Heart left ventricle (tissue), 16 donors: ENCODE results near the gene DNAH17. TPM values are rescaled to one million over a fixed set of nuclear protein-coding genes. Genes with fewer than 3 reads are reported as not detected.
A peak's percentile ranks its signal among the peaks of the same experiment; 100 is the strongest.

Experiments
- ATAC-seq, 4 donors: fragments of 200-7000 bp; cut with Tn5 transposase; one replicate each; pipeline ENCODE4 v1.9.1; 2020 to 2022; ENCODE audit warnings: moderate library complexity in 4 of 4, mild to moderate bottlenecking in 3 of 4, moderate number of reproducible peaks in 1 of 4
- DNase-seq, 5 donors: peaks; one replicate each; pipeline ENCODE4 v3.0.0-alpha.2; 2020
- H3K27ac ChIP-seq, 12 donors: fragments of 200-600 bp; sonication (generic) in 4 of 12; one replicate each; pipeline versions ENCODE4 v1.5.0 to v1.8.0; 2016 to 2022; ENCODE audit warnings: mild to moderate bottlenecking in 2 of 12
- H3K27me3 ChIP-seq, 9 donors: fragments of 200-600 bp; sonication (generic) in 2 of 9; one replicate each; pipeline versions ENCODE4 v1.5.1 to v1.8.0; 2016 to 2022; ENCODE audit warnings: mild to moderate bottlenecking in 3 of 9
- H3K36me3 ChIP-seq, 9 donors: fragments of 200-600 bp; sonication (generic) in 2 of 9; one replicate each; pipeline versions ENCODE4 v1.5.0 to v1.8.0; 2018 to 2022; ENCODE audit warnings: mild to moderate bottlenecking in 2 of 9
- H3K4me1 ChIP-seq, 12 donors: fragments of 200-600 bp; sonication (generic) in 4 of 12; one replicate each; pipeline versions ENCODE4 v1.5.0 to v1.8.0; 2016 to 2022; ENCODE audit warnings: mild to moderate bottlenecking in 3 of 12
- H3K4me3 ChIP-seq, 12 donors: fragments of 200-600 bp; sonication (generic) in 4 of 12; one replicate each; pipeline versions ENCODE4 v1.5.0 to v1.8.0; 2017 to 2022; ENCODE audit warnings: mild to moderate bottlenecking in 9 of 12, moderate library complexity in 4 of 12
- H3K9me3 ChIP-seq, 12 donors: fragments of 200-600 bp; sonication (generic) in 4 of 12; one replicate each; pipeline versions ENCODE4 v1.5.0 to v1.8.0; 2016 to 2022; ENCODE audit warnings: mild to moderate bottlenecking in 1 of 12
- POLR2A ChIP-seq, 2 donors: fragments of 450-650 bp; IDR thresholded peaks; one replicate each; pipeline ENCODE4 v1.6.1; 2017; ENCODE audit warnings: antibody characterized with exemption in 2 of 2, mild to moderate bottlenecking in 2 of 2, moderate library complexity in 2 of 2
- WGBS, 4 donors: extraction: QIAGEN DNeasy Blood & Tissue Kit in 2 of 4; methylation state at CpG; one replicate each; pipeline versions ENCODE4 v1.1.5 to v1.1.7; 2013 to 2018; 5-methylcytosine and 5-hydroxymethylcytosine counted together
- intact Hi-C, 10 donors: fragments of 100-400 bp; cut with DNase I; formaldehyde crosslinking; loops; one replicate each; pipeline versions ENCODE4 v1.11.1 to v1.14.2; 2022
- polyA plus RNA-seq, 2 donors: library from polyadenylated mRNA; stranded (reverse); fragments of 200-250 nt; gene quantifications; one replicate each; pipeline ENCODE4 v1.2.3, GENCODE V29; 2013
- total RNA-seq, 9 donors: library from RNA; depleted of rRNA in 2 of 9; stranded (reverse); fragments of >200 nt in 2 of 9; fragmentation: NEBNext Ultra II Directional in 3 of 9; extraction: Animal tissue kit (Norgen Biotek cat#: 25700) in 3 of 9; gene quantifications; one replicate each; pipeline versions ENCODE4 v1.1.0 to v1.2.4, GENCODE V29; 2016 to 2023
- TF ChIP-seq, protein P1 (sequence below), 12 donors: fragments of 200-600 bp; sonication (generic) in 4 of 12; IDR thresholded peaks; one replicate each; pipeline versions ENCODE4 v1.5.0 to v1.8.0; 2018 to 2022; ENCODE audit warnings: antibody characterized with exemption in 12 of 12, mild to moderate bottlenecking in 5 of 12
- donor health status: ischemic (EF 13 %, LVEDD 7.1; RV severe dilation, severe dysfunction).
- donor health status: healthy with polysubstance abuse.
- donor health status: DM: no; HTN: yes; CAD: no.
- donor health status: DM: no; HTN: no; CAD: no.
- donor health status: ischemic (EF 25% LVEDD 6.9; RV normal size, moderate dysfunction).
- donor health status: ischemic (EF 25% LVEDD 5.7; RV mildly dilated, moderate dysfunction).
- donor health status: healthy.
- donor health status: DM: yes; HTN: yes; CAD: no.
- donor health status: ischemic (EF 35%, LVEDD 5.7; RV mildly dilated, moderate dysfunction).
- donor health status: nonischemic (EF 11% LVEDD 7.7; RV severe dilation, severe dysfunction).
- donor health status: DM: yes; HTN: yes; CAD: no.
- donor health status: PGD.
- donor health status: ischemic (EF 29% LVEDD 5.4; RV normal size, mild dysfunction).
- donor health status: nonischemic (EF 23%, LVEDD 6.1; RV moderate dilation, normal function).

The DNAH17 gene
- total and polyA plus RNA-seq, 11 donors: 0.02 to 0.63 (median 0.17) TPM; not detected in 4

DNA sequence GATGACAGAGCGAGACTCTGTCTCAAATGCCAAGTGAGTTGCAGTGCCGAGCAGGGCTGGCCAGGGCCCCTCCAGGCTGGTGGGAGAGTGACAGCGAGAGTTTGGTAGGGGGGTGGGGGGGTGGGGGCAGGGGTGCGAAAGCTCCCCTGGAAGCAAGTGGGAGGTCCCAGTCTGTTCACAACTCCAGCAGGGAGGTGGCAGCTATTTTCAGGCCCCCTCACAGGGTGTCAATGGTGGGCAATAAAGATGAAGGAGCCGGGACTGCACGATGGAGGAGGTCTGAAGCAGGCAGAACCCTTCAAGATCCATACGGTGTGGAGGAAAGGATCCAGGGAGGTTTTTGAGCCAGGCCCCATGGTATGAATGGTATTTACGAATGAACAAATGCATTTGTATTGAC lies 115.0 kb downstream of the DNAH17 start:
- no peak overlapping the region for H3K27ac ChIP-seq
- TF ChIP-seq POLR2A (IDR thresholded peaks at IDR 0.05): no peak
- TF ChIP-seq, protein P1, sequence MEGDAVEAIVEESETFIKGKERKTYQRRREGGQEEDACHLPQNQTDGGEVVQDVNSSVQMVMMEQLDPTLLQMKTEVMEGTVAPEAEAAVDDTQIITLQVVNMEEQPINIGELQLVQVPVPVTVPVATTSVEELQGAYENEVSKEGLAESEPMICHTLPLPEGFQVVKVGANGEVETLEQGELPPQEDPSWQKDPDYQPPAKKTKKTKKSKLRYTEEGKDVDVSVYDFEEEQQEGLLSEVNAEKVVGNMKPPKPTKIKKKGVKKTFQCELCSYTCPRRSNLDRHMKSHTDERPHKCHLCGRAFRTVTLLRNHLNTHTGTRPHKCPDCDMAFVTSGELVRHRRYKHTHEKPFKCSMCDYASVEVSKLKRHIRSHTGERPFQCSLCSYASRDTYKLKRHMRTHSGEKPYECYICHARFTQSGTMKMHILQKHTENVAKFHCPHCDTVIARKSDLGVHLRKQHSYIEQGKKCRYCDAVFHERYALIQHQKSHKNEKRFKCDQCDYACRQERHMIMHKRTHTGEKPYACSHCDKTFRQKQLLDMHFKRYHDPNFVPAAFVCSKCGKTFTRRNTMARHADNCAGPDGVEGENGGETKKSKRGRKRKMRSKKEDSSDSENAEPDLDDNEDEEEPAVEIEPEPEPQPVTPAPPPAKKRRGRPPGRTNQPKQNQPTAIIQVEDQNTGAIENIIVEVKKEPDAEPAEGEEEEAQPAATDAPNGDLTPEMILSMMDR (IDR thresholded peaks at IDR 0.05): no peak
- H3K9me3 ChIP-seq: no peaks in the 10 kb centered on the region
- WGBS, 4 donors: 54 to 77% (median 64%) methylated on average over 5 to 8 of the region's 8 CpGs
- no peak for ATAC-seq
- intact Hi-C loops: no loop called here
- no peaks in the 10 kb centered on the region for H3K36me3 ChIP-seq
- H3K27me3 ChIP-seq: no peaks in the 10 kb centered on the region
- H3K4me1 ChIP-seq: no peaks in the 10 kb centered on the region
- no peak overlapping the region for H3K4me3 ChIP-seq
- DNase-seq: peak in 1 of 5 donors; percentile 40

DNA sequence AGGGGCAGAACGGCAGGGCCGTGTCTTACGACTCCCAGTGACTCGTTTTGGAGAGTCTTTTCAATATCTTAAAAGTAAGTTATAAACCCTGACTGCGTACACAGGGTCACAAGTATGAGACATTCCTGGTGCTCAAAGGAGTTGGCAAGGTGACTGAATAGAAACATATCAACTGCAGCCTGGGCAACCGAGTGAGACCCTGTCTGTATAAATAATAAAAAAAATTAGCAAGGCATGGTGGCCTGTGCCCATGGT lies 115.5 kb downstream of the DNAH17 start:
- Histone ChIP-seq H3K27me3 (no peaks in the 10 kb centered on the region), H3K9me3 (no peaks in the 10 kb centered on the region), H3K27ac (no peak overlapping the region), H3K36me3 (no peaks in the 10 kb centered on the region), H3K4me1 (no peaks in the 10 kb centered on the region), H3K4me3 (no peak overlapping the region)
- no peak for DNase-seq
- ATAC-seq: no peak
- 69 to 89% (median 85%) methylated on average over 6 of the region's 6 CpGs for WGBS, 4 donors
- no peak for TF ChIP-seq POLR2A (IDR thresholded peaks at IDR 0.05)
- TF ChIP-seq, protein P1 (IDR thresholded peaks at IDR 0.05): no peak
- intact Hi-C loops: no loop called here

DNA sequence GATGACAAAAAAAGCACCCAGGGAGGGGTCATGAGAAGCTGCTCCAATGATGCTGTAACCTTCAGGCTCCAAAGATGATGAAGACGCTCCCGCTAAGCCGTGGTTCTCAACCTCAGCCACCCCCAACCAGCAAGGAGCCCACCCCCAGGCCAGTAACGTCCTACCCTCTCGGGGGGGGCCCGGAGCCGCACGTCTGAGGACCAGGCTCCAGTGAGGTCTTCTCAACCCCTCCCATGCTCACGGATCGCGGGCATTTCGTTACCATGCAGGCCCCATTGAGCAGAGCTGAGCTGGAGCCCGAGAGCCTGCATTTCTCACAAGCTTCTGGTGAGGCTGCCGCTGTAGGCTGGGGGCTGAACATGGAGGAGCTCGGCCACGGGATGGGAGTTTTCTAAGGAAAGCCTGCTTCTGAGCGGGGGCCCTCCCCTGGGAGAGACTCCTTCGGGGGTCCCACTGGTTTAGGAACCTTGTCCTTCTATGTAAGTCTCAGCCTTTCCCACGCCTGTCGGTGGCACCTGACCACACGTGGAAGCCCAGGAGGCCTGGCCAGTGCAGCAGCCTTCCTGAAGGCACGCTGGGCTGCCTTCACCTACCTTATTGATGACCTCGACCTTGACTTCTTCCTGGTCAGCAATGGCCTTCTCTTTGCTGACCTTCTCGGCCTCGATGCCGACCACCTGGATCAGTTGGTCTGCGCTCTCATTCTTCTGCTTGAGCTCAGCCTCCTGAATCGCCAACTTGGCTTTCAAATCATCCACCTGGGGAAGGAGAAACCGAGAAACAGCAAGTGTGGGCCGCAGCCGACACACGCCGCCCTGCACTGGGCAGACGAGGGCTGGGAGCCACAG lies 116.0 kb downstream of the DNAH17 start:
- TF ChIP-seq, protein P1 (IDR thresholded peaks at IDR 0.05): no peak
- TF ChIP-seq POLR2A (IDR thresholded peaks at IDR 0.05): no peak
- Histone ChIP-seq H3K9me3 (no peaks in the 10 kb centered on the region), H3K36me3 (no peaks in the 10 kb centered on the region), H3K27me3 (no peaks in the 10 kb centered on the region), H3K4me1 (no peaks in the 10 kb centered on the region), H3K27ac (no peak overlapping the region), H3K4me3 (no peak overlapping the region)
- 88 to 92% (median 91%) methylated on average over 21 to 34 of the region's 34 CpGs for WGBS, 4 donors
- intact Hi-C loops: no loop called here
- ATAC-seq: no peak
- no peak for DNase-seq

GRCh38 chr17:78460176-78460675 lies 117.0 kb downstream of the DNAH17 start:
- H3K4me3 ChIP-seq: no peak overlapping the region
- ATAC-seq (no peak), DNase-seq (peak in 1 of 5 donors; percentile 35)
- intact Hi-C loops: no loop called here
- TF ChIP-seq, protein P1 (IDR thresholded peaks at IDR 0.05): no peak
- TF ChIP-seq POLR2A (IDR thresholded peaks at IDR 0.05): no peak
- H3K36me3 ChIP-seq: no peaks in the 10 kb centered on the region
- H3K27me3 ChIP-seq: no peaks in the 10 kb centered on the region
- no peaks in the 10 kb centered on the region for H3K9me3 ChIP-seq
- H3K4me1 ChIP-seq: no peaks in the 10 kb centered on the region
- no peak overlapping the region for H3K27ac ChIP-seq
- 79 to 90% (median 82%) methylated on average over 11 of the region's 11 CpGs for WGBS, 4 donors
